Fibroblast of lung (primary cell): Measurements from ENCODE around the gene VAMP2.

Experiments
- EZH2 ChIP-seq: IDR thresholded peaks from 2 replicates; pipeline ENCODE4 v1.5.1; 2012; ENCODE audit warnings: low read length, control low read depth, mild to moderate bottlenecking; ENCODE audit errors: missing control alignments
- TF ChIP-seq, protein P1 (sequence below), 2 donors: IDR thresholded peaks in 1 of 2; conservative IDR thresholded peaks in 1 of 2; 1 replicate in 1 of 2; 2 replicates in 1 of 2; pipeline ENCODE4 v1.5.1; 2011 to 2012; ENCODE audit warnings: low read length in 2 of 2, control low read depth in 1 of 2, inconsistent platforms in 1 of 2, low read depth in 1 of 2, mild to moderate bottlenecking in 1 of 2

DNA sequence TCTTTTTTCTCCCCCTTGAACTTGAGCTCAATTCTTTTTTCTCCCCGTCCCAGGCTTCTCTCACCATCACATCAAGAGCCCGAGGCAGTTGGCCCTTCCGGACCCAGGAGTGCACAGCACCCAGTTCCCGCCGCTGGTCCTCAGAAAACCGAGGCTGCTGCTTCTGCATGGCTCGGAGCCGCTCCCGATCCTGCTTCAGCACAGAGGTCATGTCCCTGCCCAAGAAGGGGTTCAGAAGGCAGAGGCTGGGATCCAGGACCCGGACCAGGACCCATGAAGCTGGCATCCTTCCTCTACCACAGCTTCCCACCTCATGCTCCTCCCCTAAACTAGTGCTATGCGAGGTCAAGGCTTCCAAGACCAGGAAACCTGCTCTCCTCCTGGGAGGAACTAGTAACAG is 21.0 kb downstream of the VAMP2 start:
- TF ChIP-seq, protein P1, sequence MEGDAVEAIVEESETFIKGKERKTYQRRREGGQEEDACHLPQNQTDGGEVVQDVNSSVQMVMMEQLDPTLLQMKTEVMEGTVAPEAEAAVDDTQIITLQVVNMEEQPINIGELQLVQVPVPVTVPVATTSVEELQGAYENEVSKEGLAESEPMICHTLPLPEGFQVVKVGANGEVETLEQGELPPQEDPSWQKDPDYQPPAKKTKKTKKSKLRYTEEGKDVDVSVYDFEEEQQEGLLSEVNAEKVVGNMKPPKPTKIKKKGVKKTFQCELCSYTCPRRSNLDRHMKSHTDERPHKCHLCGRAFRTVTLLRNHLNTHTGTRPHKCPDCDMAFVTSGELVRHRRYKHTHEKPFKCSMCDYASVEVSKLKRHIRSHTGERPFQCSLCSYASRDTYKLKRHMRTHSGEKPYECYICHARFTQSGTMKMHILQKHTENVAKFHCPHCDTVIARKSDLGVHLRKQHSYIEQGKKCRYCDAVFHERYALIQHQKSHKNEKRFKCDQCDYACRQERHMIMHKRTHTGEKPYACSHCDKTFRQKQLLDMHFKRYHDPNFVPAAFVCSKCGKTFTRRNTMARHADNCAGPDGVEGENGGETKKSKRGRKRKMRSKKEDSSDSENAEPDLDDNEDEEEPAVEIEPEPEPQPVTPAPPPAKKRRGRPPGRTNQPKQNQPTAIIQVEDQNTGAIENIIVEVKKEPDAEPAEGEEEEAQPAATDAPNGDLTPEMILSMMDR (conservative IDR thresholded peaks at IDR 0.05 in 1 of 2, IDR thresholded peaks at IDR 0.05 in 1 of 2; ENCODE audit: low read depth in 1 of 2, low read length in 2 of 2): no peak
- TF ChIP-seq EZH2: no peak
